Stimulated activated CD8-positive, alpha-beta memory T cell treated with anti-CD3 and anti-CD28 coated beads, Interleukin-7, amount 100 ng/mL, for 1 hour (primary cell): ENCODE data around the gene P4HA1.

Experiments used
- DNase-seq, 2 donors: peaks; one replicate each; pipeline ENCODE4 v3.0.0-alpha.2; 2020; ENCODE audit warnings: low read depth in 2 of 2

Gene P4HA1

DNA sequence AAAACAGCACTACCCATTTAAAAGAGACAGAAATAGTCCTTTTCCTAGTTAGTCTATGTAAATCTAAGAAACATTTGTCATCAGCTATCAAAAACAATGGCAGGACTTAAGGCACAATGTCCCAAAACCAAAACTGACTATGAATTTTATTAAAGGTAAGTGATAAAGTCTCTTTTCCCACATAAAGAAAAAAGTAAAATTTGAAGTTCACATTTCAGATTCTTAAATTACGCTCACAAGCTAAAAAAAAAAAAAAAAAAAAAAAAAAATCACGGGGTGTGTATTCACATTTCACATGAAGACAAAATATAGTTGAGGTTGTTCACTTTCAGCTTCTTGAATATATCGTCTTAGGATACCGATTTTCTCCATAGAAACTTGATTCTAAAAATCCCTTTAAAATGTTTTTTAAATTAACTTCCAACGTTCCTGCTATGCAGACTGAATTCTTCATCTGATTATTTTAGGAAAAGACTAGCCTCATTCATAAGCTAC lies 1.6 kb downstream of the P4HA1 start:
- no peak for DNase-seq

DNA sequence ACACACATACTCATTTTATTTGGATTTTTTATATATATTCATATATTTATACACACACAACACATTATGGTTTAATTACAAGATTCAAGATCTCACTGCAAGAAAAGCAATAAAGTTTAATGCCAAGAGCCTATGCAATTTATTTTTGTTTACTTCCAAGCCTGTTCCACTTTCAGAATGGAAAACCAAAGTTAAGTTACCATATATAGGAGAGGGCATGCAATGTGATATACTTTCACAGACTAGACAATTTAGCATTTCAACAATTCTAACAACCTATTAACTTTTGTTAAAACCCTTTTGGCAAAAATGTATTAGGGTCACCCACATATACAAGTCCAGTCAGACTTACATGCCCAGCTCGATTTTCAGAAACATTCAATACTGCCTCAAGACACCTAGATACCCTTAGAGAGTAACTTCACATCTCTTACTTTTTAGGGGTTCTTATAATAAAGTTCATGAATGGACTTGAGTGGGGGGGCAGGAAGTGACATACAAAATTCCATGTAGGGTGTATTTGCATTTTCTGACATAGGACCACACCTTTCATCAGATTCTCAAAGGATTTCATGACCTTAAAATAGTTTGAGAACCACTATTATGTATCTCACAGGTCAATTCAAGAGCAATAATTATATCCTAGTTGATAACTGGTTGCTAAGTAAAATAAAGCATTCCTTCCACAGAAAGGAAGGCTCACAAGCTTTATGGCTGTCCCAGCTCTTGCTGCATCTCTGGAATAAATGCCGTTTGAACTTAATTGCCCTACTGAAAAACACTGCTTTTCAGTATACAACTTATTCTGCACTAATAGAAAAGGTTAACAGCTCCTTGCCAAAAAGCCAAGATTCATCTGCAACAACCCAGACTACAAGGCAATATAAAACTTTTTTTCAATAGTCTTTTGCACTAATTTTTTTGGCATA lies 2.5 kb downstream of the P4HA1 start:
- no peak for DNase-seq

DNA sequence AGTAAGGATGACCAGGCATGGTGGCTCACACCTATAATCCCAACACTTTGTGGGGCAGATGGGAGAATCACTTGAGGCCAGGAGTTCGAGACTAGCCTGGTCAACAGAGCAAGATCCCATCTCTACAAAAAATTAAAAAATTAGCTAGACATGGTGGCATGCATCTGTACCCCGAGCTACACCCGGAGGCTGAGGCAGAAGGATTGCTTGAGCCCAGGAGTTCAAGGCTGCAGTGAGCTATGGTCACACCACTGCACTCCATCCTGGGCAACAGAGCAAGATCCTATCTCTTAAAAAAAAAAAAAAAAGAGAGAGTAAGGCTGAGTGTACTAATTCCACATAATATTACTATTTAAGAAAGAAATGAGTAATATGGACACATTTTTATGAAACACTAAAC lies 3.8 kb downstream of the P4HA1 start:
- no peak for DNase-seq

DNA sequence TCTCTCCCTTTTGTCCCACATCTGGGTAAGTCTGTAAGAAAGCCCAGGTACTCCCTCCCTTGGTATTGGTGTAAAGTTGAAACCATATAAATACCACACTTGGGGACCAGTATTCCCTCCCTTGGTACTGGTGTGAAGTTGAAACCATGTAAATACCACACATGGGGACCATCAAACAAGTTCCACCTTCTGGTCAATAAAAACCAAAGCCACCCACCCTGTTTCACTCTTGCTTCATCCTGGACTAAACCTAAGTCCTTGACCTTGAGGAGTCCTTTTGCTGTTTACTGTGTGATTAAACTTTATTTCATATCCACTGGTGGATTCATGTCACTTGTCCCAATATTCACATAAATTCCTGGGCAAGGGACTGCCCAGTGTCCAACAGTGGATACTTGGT lies 8.4 kb downstream of the P4HA1 start:
- DNase-seq: no peak

DNA sequence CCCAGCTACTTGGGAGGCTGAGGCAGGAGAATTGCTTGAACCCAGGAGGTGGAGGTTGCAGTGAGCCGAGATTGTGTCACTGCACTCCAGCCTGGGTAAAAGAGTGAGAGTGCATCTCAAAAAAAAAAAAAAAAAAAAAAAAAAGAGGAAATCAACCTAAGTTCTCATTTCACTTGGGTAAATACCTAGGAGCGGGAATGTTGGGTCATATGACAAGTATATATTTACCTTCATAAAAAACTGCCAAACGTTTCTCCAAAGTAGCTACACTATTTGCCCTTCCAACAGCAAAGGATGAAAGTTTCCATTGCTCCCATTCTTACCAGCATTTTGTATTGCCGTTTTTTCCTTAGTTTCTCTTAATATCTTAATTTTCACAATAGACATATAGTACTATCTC lies 9.8 kb downstream of the P4HA1 start:
- DNase-seq: no peak

DNA sequence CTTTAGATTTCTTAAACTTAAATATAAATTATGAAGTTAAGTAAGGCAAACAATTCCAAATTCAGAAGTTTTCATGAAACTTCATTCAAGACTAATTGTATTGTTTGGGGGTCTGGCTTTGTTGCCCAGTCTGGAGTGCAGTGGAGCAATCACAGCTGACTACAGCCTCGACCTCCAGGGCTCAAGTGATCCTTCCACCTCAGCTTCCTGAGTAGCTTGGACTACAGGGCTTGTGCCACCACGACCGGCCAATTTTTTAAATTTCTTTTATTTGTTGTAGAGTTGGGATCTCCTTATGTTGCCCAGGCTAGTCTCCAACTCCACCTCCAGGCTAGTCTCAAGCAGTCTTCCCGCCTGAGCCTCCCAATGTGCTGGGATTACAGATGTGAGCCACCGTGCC lies 12.5 kb downstream of the P4HA1 start:
- no peak for DNase-seq

DNA sequence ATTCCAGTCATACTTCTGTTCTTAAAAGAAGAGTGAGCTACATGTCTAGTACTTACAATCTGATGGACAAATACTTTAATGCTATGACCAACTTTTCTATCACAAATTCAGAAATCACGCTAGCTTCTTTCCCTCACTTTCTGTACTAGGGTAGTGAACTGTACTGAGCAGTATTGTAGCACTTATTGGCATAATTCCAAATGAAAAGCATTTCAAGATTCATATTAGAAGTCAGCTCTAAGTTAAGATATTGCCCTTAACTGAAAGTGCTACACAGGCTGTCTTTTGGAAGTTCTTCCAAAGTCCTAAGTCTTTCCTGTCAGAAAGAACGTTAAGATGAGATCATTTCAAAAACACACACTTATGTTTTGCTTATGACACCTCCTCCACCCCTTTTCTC lies 13.4 kb downstream of the P4HA1 start:
- DNase-seq: no peak

- DNase-seq: no peak
Measured at GRCh38 chr10:73079779-73080541, 16.7 kb downstream of the P4HA1 start.

DNA sequence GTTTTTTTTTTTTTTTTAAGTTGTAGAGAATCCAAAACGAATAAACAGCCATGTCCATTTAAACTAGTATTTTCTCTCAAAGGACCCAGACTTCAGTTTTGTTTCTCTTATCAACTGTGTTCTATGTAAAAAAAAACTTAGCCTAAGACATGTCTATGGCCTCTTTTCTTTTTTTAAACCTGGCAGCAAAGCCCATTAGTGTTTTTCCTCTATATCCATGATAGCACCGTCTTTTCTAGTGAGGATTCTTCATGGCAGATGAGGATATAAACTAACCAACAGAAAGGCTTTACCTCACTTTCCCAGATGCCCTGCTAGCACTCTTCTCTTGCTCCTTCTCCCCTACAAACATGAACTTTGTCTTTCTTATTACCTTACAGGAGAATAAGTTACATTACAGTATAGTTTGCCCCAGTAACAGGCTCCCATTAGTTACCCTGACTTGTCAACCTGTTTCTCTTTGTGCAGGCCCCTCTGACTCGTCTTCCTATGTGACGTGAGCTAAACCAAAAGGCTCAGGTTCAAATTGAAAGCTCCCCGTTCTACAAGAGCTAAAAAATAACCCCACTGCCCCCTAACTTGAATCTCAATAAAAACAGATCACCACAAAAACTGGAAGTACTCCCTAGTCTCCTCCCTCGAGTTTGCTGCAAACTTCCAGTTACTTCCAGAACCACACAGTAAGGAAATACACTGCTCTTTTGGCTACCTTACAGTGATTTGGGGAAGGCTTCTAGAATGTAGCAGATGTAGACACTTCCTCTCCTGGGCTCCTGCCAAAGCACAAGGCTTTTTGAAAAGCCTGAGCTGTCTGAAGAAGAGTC lies 20.1 kb downstream of the P4HA1 start:
- no peak for DNase-seq

DNA sequence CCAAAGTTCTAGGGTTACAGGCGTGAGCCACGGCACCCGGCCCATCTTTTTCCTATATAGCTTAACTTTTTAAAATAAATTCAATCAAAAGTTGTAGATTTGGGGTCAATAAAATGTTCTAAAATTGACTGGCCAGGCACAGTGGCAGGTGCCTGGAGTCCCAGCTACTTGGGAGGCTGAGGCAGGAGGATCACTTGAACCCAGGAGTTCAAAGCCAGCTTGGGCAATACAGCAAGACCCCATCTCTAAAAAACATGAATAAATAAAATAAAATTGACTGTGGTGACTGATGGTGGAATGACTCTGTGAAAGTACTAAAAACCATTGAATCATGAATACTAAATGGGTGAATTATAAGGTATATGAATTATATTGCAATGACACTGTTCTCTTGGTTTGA lies 20.8 kb downstream of the P4HA1 start:
- no peak for DNase-seq

DNA sequence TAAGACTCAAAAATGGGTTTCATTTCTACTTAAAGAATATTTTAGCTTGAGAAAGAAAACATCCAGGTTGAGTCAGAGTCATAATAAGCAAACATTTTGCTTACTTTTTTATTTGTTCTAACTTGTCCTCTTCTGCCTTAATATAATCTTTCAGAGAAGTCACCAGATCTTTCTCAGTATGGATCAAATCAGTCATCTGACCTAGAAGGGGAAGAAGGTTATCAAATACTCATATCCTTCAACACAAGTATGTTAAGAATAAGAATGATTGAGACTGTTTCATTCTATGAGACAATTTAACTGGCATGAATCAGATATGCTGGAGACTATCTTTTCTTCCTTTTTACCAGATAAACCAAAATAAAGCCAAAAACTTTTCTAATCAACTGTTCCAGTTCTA lies 23.0 kb downstream of the P4HA1 start:
- no peak for DNase-seq

- DNase-seq: no peak
Measured at GRCh38 chr10:73065441-73065840, 31.2 kb downstream of the P4HA1 start.

DNA sequence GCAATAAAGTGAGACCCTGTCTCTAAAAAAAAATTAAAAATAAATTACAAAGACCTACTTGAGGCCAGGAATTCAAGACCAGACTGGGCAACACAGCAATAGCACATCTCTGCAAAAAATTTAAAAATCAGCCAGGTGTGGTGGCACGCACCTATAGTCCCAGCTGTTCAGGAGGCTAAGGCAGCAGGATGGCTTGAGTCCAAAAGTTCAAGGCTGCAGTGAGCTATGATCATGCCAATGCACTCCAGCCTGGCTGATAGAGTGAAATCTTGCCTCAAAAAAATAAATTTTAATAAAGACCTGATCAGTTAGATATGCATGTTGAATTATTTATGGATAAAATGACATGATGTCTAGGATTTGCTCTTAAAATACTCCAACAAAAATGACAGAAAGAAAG lies 34.9 kb downstream of the P4HA1 start:
- no peak for DNase-seq

DNA sequence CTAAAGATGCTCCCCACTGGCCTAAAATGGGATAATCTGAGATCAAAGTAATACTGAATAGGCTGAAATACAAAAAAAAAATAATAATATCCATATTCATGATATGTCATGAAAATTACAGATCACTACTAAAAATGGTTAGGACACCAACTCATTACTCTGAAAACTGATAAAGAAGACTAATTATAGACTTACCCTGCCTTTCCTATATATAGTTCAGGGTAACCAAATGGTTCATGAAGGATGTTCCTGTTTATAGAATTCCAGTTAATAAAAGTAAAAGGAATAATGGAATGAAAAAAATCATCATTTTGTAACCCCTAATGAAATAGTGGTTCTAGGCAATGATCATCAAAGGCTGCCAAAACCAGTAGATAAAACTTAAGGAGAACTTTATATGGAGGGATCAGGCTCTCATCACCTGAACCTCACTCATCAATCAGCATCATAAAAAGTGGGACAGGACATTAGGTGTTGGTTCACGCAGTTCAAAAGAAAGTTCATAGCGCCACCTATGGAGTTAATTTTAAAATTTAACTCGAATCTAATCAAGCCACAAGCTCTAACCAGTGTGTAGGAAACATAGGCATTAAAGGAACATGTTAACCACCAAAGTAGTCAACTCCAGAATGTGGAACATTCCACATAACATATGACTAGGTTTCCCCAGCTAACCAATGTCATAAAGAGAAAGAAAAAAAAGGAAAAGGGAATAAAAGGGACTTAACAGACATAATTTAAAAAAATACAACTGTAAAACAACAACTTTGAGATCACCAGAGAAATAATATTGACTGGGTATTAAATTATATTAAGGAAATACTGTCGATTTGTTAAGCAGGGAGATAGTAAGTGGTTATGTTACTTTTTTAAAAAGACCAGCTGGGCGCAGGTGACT lies 35.7 kb downstream of the P4HA1 start:
- no peak for DNase-seq

DNA sequence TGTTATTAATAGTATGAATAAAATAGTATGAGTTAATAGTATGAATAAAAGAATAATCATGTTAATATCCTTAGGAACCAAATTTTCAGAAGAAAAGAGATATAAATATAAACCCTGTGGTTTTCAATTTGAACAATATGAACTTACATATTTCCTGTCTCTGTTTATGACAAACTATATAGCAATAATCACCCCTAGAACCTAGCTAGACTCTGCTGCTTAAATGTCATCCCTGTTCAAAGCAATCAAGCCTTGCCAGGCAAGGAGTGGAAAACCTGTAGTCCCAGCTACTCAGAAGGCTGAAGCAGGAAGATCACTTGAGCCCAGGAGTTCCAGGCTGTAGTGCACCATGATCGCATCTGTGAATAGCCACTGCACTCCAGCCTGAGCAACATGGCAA lies 36.5 kb downstream of the P4HA1 start:
- DNase-seq: no peak

GRCh38 chr10:73058057-73058591 lies 38.5 kb downstream of the P4HA1 start:
- DNase-seq: no peak

- no peak for DNase-seq
Measured at GRCh38 chr10:73054286-73054685, 42.4 kb downstream of the P4HA1 start.

DNA sequence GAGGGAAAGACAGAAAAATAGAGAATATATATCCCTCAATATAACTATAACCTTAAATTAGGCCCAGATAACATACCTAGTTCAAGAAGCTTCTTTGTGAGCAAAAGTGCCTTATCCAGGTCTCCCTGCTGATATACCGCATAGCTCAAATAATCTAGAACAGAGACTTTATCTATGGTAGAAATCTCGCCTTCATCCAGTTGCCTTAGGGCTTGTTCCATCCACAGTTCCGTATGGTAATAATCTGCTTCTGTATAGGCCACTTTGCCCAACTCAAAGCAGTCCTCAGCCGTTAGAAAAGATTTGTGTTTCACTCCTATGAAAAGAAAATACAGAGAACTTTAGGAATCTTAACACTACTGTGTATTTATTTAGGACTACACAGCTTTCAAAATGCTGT lies 43.4 kb downstream of the P4HA1 start:
- no peak for DNase-seq

- no peak for DNase-seq
Measured at GRCh38 chr10:73044378-73045285, 52.0 kb downstream of the P4HA1 start.
